HG03066 (cell line): Measurements from ENCODE around the gene MAD2L2.

Experiments
- ATAC-seq: cut with Tn5 transposase; IDR thresholded peaks from one replicate; pipeline ENCODE4 v1.9.1; 2021; ENCODE audit warnings: low read depth; ENCODE audit not compliant: unreplicated experiment

The MAD2L2 gene

DNA sequence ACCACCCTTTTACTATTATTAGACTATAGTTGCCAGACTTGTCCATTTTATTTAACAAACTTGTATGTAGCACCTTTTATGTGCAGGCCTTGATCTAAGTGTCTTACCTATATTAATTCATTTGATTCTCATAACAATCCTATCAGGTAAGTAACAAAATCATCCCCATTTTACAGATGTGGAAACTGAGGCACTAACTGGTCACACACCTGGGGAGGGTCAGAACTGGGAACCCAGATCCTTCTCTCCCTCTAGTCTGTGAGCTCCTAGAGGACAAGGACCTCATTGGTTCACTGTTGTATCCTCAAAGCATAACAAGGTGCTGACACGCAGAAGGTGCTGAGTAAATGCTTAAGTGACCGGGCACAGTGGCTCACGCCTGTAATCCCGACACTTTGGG, 41.6 kb downstream of the MAD2L2 start:
- ATAC-seq, result no peak

DNA sequence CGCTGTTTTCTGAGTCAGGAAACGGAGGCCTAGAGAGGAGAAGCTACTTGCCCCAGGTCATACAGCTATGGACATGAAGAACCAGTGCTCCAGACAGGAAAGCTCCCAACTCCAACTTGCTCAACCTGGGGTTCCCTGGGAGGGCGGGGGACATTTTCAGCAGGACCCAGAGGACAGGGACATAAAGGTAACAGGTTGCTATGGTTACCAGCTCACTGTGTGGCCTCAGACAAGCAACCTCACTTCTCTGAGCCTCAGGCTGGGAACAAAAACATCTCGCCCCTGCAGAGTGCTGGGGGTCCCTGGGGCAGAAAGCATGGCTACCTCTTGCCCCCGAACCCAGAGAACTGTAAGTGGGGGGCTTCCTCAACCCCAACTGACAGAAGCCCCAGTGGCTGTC, 42.8 kb downstream of the MAD2L2 start:
- ATAC-seq, result no peak

DNA sequence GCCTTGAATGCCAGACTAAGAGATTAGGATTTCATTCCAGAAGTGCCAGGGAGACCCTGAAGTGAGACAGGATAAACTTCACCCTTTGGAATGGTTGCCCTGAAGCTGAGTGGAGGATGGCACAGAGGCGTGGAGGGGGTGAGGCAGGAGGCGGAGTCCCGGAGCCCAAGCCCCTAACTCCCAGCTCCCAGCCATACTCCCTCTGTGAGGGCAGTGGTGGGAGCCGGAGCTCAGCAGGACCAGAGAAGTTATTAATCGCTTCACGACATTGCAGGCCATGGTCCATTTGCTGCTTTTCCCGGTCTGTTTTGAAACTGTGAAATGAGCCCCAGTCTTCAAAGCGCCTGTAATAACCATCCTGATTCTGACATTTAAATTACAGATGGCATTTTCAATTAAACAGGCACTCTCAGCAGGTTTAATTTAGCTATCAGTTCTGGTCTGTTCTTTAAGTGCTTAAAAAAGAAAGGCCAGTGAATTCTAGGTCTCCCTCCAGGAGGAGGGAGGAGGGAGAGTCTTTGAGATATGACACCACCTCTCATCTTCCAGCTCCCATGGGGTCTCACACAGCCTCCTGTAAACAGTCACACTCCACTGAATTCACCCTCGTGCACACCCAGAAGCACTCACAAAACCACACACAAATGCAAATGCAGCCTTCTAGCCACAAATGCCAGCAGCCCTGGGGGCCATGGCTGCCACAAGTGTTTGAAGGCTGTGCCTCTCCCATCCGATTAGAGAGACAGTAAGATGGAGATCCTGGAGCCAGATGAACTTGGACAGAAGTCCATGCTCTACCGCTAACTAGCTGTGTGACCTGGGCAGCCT, 46.4 kb downstream of the MAD2L2 start:
- ATAC-seq, result no peak

DNA sequence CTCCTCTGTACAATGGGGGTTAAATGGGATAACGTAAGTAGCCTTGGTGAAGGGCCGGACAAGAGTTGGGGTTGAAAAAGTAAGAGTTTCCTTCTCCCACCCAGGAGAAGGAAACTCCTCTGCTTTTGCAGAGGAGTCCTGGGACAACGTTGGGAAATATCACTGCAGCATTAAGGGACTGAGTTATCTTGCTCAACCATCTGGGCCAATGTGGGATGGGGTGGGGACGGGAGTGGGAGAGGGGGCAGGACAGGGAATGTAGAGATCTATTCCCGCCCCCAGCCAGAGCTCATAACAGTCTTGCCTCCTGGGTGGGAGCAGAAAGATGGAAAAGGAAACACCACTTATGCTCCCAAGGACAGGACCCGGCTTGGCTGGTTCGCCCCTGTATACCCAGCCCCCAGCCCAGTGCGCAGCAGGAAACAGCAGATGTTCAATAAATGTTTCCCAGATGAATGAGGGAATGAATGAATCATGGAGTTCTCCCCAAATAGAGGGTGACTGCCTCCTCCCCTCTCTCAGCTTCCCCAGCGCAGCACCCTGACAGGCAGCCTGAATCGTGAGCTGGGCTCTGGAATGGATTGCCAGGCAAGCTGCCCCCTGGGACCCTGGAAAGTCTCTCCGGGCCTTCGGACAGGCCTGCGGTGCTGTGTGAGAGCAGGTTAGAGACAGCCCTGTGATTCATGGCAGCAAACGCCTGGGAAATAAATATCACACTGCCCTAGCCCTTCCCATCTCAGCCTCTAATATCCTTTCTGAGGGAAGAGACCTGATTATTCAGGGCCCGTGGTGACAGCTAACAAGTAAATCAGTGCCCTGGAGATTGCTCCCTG, 51.5 kb downstream of the MAD2L2 start:
- no peak for ATAC-seq

DNA sequence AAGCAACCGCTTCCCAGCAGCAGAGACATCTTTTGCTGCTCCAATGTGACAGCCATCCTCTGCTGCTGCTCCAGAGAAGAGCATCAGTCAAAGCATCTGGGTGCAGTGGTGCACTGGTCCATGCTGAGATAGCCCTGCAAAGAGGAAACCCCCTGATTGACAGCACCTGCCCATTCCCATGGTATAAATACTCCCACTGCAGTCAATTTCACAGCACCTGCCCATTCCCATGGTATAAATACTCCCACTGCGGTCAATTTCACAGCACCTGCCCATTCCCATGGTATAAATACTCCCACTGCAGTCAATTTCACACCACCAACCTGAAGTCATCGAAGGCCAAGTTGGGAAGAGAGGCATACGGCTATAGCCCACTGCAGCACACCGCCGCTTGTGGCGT, 52.2 kb downstream of the MAD2L2 start:
- no peak for ATAC-seq

DNA sequence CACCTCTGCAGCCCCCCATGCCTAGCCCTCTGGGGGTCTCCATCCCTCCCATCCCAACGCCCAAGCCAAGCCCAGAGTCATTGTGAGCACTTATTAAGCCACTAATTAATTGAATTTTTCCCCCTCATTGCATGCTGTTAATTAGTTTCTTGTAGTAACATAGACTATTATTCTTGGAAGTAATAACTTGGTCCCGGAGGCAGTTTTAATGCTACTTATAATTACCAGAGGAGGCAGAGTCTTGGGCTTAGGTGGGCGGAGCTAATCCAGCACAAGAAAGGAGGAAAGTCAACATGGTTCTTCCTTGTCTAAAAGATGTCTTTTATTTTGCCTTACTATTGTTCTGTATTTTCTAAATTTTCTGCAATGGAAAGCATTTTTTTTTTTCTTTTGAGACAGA, 54.4 kb downstream of the MAD2L2 start:
- ATAC-seq, result no peak
